Measurements from ENCODE around the gene PPP1R1B. TPM values are rescaled to one million over a fixed set of nuclear protein-coding genes. Genes with fewer than 3 reads are reported as not detected.

PPP1R1B gene
- 10 to 100 TPM in 1 of 4 donors, 1 to 10 TPM in 3; 4.2 to 12.1 (median 7.2) TPM for total RNA-seq
- polyA plus RNA-seq: 100 to 1,000 TPM; 255 to 280 (median 273) TPM

DNA sequence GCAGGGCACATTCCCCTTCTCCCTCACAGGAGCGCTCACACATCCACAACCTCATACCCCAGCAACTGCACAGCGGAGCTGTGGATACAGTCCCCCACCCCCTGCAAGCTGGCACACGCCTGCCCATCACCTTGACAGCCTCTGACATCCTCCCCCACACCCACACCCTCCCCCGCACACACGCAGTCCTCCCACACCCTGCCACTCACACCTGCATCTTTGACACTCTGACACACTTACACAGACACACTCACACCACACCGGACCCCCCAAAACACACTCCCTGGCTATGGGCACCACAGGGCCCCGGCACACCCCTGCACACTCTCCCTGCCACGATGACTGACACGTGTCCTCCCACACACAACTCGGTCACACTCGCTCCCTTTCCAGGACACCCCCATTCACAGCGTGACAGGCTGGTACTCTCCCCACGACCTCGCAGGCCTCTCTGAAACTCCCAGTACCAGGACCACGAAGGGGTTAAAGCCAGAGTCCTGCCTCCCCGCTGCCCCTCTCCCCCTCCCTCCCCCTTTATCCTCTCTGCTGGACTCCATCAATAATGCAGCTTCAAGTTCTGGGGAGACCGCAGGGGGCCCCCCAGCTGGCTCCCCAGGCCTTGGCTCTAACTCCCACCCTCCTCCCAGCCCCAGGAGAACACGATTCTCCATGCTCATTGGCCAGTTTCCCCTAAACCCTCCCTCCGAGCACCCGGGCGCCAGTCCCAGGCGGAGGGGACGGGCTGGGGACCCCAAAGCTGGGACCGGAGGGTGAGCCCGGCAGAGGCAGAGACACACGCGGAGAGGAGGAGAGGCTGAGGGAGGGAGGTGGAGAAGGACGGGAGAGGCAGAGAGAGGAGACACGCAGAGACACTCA is at the start of gene PPP1R1B:
TSS of gene PPP1R1B (plus strand) at position 782 of the 876 bp plus-strand sequence. CDS start 441 bp downstream, outside the sequence.
- no peak for DNase-seq
- Histone ChIP-seq H3K27ac (peak within 1 kb of the TSS in 2 of 4 donors; percentile 20 to 61), H3K27me3 (peaks cover 28 to 72% (median 56%) of the 10 kb centered on the region in 3 donors), H3K4me3 (peak within 1 kb of the TSS; percentile 26 to 43 (median 37)), H3K36me3 (no peaks in the 10 kb centered on the region), H3K9me3 (no peaks in the 10 kb centered on the region), H3K4me1 (peaks cover 0 to 26% (median 23%) of the 10 kb centered on the region in 4 donors)
- intact Hi-C loops (cut with DNase I): loop anchor here (10.0 kb wide), 1 partner anchor 348 kb away; no protein-coding TSS in a partner anchor
- 4 to 17% methylated on average over 29 of the region's 29 CpGs for WGBS, 2 donors
- TF ChIP-seq, protein P1, sequence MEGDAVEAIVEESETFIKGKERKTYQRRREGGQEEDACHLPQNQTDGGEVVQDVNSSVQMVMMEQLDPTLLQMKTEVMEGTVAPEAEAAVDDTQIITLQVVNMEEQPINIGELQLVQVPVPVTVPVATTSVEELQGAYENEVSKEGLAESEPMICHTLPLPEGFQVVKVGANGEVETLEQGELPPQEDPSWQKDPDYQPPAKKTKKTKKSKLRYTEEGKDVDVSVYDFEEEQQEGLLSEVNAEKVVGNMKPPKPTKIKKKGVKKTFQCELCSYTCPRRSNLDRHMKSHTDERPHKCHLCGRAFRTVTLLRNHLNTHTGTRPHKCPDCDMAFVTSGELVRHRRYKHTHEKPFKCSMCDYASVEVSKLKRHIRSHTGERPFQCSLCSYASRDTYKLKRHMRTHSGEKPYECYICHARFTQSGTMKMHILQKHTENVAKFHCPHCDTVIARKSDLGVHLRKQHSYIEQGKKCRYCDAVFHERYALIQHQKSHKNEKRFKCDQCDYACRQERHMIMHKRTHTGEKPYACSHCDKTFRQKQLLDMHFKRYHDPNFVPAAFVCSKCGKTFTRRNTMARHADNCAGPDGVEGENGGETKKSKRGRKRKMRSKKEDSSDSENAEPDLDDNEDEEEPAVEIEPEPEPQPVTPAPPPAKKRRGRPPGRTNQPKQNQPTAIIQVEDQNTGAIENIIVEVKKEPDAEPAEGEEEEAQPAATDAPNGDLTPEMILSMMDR (IDR thresholded peaks at IDR 0.05): no peak
- peak in 1 of 2 donors; percentile 53 for TF ChIP-seq POLR2A (IDR thresholded peaks at IDR 0.05)

DNA sequence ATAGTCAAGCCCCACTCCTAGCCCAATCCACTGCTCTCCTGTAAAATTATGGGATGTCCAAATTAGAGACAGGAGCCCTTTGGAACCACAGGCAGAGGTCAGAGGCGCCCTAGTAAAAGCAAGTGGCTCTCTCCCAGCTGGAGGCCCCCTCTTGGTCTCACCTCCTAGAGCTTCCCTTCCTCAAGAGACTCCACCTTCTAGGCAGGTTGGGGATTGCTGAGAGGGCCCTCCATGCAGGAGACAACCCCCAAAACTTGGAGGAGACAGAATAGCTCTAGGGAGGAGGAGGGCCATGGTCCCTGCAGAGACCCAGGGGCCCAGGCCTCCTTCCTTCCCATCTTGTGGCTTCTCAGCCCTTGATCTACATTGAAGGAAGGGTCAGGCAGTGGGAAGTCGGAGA is 48.5 kb upstream of the PPP1R1B start:
- intact Hi-C loops (cut with DNase I): no loop called here
- no peak for DNase-seq
- TF ChIP-seq POLR2AphosphoS5 (IDR thresholded peaks at IDR 0.05): no peak
- TF ChIP-seq, protein P1 (IDR thresholded peaks at IDR 0.05): no peak
- no peak for TF ChIP-seq EP300 (IDR thresholded peaks at IDR 0.05)
- TF ChIP-seq POLR2A (IDR thresholded peaks at IDR 0.05): no peak
- peaks cover 0 to 5% (median 4%) of the 10 kb centered on the region in 4 donors for H3K4me1 ChIP-seq
- H3K9me3 ChIP-seq: no peaks in the 10 kb centered on the region
- no peaks in the 10 kb centered on the region for H3K27me3 ChIP-seq
- 82 to 83% methylated on average over 2 of the region's 2 CpGs for WGBS, 2 donors
- H3K27ac ChIP-seq: no peak overlapping the region
- H3K36me3 ChIP-seq: no peaks in the 10 kb centered on the region
- no peak overlapping the region for H3K4me3 ChIP-seq

DNA sequence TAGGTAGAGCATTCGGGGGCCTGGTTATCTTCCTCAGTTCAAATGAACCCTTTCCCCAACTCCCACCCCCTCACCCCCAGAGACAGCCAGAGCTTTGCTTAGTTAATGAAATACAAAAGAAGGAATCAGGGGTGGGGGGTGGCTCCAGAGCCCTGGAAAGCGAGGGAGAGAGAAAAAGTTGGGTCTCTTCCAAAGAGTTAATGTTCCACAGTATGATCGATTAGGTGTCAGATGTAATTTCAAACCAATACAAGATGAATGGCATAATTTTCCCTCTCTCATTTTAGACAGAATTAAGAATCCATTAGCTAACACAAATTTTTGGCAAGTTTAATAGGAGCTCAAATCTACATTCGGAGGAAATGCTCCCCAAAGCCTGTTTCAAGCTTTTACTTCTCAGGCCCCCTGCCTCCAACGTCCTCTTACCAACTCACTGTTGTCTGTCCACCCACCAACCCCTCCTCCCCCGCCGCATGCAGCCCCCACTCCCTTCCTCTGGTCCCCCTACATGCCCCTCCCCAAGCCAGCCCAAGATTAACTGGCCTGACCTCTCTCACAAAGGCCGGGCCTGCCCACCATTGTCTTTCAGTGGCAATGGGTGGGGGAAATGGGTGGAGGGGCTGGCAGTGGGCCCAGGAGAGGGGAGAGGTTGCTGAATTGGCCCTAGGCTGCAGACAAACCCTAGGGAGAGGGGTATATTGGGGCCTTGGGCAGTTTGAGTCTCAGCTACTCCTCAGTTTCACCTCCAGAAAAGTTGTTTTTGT is 47.3 kb upstream of the PPP1R1B start:
- Histone ChIP-seq H3K9me3 (no peaks in the 10 kb centered on the region), H3K27me3 (no peaks in the 10 kb centered on the region), H3K4me1 (no peaks in the 10 kb centered on the region), H3K27ac (no peak overlapping the region), H3K4me3 (no peak overlapping the region), H3K36me3 (no peaks in the 10 kb centered on the region)
- WGBS, 2 donors: 65 to 70% methylated on average over 8 of the region's 8 CpGs
- intact Hi-C loops (cut with DNase I): no loop called here
- TF ChIP-seq POLR2A (IDR thresholded peaks at IDR 0.05) (no peak), EP300 (IDR thresholded peaks at IDR 0.05) (no peak), POLR2AphosphoS5 (IDR thresholded peaks at IDR 0.05) (no peak)
- TF ChIP-seq, protein P1 (IDR thresholded peaks at IDR 0.05): no peak
- DNase-seq: no peak

DNA sequence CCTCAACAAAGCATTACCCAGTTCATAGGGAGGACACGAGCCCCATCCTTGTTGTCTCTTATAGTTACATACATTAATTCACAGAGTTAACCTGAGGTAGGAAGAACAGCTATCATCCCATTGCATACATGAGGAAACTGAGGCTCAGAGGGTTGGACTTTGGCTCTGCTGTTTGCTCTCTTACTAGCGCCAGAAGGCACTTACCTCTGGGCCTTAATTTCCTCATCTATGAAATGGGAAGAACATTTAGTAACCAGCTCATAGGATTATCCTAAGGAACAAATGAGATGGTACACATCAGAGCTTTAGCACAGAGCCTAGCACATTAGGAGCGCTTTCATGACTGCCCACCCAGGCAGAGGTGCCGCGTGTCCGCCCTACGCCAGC is 46.7 kb upstream of the PPP1R1B start:
- TF ChIP-seq POLR2A (IDR thresholded peaks at IDR 0.05): no peak
- no peak for TF ChIP-seq POLR2AphosphoS5 (IDR thresholded peaks at IDR 0.05)
- no peak for TF ChIP-seq EP300 (IDR thresholded peaks at IDR 0.05)
- TF ChIP-seq, protein P1 (IDR thresholded peaks at IDR 0.05): no peak
- Histone ChIP-seq H3K27ac (no peak overlapping the region), H3K27me3 (no peaks in the 10 kb centered on the region), H3K9me3 (no peaks in the 10 kb centered on the region), H3K4me3 (no peak overlapping the region), H3K4me1 (no peaks in the 10 kb centered on the region), H3K36me3 (no peaks in the 10 kb centered on the region)
- intact Hi-C loops (cut with DNase I): no loop called here
- no peak for DNase-seq
- WGBS, 2 donors: 87 to 91% methylated on average over 7 of the region's 7 CpGs

Measured in sigmoid colon (tissue), 7 donors.